Suppressor macrophage (primary cell): ENCODE measurements around the gene GRM8.
"Not testable (repeated sequence)": the region's sequence is repeated elsewhere in the genome, so short reads cannot be mapped to it uniquely, and the experiment has no call there.

Source experiments
- DNase-seq, 4 experiments: peaks; one replicate each; pipeline ENCODE4 v3.0.0-alpha.2; 2020 to 2022

GRM8 gene

DNA sequence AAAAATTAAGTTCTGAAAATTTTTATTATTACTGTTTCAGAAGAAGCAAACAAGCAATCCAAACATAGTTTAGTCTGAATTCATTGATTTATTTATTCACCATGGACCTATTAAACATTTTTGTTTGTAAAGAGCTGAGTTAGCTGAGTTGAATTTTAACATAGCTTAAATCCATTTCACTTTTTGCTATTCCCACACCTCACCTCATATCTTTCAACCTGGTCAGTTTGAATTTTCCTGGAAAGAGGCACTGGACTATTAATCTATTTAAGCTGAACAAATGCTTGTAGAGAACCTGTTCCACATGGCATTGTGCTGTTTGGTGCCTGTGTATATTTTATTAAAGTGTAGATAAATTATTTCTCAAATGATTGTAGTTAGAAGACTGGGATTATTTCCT is 344.2 kb downstream of the GRM8 start:
- DNase-seq: not testable (repeated sequence)

DNA sequence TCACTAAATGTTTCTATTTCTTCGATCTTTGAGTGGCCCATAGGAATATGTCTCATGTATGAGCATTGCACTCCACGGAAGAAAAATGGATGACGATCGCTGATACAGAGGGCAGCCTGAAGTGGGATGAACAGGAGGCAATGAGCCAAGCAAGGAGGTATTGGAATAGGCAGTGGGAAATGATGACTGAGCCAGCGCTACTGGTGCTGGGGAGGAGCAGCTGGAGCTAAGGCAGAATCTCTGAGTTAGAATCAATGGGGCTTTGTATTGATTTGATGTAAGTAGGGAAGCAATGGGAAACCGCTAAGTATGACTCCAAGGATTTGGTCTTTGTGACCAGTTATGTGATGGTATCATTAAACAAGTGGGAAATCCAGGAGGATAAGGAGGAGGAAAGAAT is 345.1 kb downstream of the GRM8 start:
- DNase-seq: not testable (repeated sequence)

DNA sequence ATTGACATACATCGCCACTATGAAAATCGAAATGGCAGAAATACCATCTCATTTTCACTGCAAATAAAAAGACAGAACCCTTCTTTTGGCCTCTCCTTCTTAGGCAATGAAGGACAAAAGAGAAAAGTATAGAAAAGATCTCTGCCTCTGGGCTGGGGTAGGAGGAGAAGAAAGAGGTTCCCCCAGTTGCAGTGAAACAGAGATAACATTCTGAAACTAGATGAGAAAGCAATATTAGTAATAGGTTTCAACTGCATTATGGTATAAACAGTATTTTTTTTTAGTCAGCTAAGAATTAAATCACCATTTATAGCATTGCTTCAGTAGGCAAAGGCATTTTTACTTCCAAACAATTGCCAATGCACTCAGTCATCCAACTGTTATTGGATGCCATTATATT is 347.5 kb downstream of the GRM8 start:
- not testable (repeated sequence) for DNase-seq

DNA sequence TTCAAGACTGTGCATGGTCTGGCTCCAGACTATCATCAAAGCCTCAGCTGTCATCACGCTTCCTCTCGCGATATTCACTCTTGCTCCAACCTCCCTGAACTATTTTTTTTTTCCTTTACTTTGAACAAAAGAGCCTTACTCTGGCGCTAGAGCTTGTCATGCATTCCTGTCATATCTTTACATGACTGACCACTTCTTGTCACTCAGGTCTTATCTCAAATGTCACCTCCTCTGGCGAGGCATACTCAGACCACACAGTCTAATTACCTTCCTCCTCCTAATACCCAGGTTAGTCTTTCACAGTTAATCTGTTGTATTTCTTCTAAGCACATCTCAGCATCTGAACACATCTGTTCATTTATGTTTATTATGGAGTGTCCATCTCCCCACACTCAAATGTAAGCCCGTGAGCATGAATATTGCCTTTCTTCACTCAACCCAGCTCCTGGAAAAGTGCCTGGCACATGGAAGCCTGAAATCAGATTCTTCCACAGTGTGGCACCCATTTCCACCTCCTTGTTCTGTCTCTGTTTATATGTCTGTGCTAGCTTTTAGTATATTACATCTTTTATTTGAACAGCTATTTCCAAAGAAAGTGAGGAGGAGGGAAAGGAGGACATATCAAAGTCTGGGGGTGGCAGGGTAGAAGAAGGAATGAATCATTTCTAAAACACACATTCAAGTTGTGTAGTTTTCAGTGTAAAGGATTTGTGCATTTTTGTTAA is 351.5 kb downstream of the GRM8 start:
- DNase-seq: not testable (repeated sequence)

DNA sequence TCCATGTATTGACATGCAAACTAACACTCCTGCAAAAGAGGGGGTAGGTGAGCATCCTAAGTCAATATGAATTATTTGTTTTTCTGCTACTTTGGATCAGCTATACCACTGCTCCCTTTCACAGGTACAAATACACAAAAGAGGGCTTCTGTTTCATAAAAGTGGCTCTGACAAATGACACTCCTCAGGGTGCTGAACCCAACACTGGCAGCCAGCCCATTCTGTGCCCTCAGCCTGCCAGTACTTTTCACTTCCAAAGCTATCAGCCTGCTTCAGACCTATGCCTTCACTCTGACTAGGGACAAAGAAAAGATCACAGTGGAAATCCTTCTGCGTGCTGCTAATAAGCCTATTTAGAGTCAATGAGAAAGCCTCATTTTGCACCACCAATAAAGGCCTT is 364.8 kb downstream of the GRM8 start:
- not testable (repeated sequence) for DNase-seq

DNA sequence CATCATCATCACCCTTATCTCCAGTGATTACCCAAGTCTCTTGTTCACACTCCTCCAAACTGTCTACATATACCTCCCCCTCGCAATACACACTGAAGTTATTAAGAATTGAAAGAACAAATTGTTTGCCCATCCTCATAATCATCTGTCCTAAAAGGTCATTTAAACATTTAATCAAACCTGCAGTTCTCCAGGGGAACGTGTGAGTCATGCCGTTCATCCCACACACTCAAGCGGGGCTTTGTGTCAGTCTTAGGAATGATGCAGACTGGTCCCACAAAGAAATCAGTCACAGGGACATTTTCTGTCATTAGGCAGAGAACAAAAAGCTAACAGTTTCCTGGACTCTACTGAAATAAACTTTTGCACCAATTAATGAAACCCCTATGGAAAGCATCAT is 365.2 kb downstream of the GRM8 start:
- not testable (repeated sequence) for DNase-seq

DNA sequence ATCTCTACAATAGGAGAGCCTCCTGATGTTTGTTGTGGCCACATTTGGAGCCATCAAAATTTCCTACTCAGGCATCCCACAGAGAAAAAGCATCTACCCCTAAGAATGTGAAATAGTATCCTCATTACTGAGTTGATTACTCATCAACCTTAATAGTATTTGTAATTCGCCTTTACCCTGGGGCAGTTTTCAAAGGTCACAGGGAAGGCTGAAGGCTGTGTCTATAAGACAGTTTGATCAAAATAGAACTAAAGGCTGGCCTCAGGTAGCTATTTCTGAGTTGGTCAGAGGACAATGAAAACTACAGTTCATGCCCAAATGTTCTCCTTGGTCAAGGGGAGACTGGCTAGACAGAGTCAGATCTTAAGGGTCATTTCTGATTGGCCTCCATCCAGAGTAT is 370.0 kb downstream of the GRM8 start:
- DNase-seq: not testable (repeated sequence)

DNA sequence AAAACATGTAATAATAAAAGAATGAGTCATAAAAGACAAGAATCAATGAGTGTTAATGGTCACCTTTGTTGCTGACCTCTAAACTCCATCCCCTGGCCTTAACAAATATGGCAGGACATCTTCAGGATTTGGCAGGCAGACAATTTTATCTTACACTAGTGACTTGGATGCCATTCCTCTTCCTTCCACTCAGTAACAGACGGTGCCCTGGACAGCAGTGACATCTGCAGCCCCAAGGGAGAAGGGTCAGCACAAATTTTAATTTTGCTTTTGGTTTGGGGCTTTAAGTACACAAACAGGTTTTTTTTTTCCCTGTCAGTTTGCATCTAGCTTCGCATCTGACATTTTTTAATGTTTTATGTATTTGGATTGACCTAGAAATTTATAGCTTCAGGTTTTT is 370.8 kb downstream of the GRM8 start:
- DNase-seq: peak in 1 of 4 experiments; percentile 1

DNA sequence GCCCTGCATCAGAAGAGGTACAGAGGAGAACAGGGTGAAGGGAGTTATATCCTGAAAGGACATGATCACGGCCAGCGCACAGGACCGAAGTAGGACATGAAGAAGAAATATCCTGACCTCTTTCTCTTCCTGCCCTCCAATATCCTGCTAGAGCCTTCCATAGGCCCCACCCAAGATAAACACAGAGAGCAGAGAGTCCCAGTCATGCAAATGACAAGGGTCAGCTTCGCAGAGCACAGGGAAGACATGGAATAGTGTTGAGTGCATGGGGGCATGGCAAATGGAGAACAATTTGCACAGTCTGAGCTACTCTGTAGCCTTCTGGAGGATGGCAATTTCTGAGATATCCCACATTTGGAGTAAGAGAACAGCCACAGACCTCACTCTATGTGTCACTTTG is 371.4 kb downstream of the GRM8 start:
- DNase-seq: no peak

DNA sequence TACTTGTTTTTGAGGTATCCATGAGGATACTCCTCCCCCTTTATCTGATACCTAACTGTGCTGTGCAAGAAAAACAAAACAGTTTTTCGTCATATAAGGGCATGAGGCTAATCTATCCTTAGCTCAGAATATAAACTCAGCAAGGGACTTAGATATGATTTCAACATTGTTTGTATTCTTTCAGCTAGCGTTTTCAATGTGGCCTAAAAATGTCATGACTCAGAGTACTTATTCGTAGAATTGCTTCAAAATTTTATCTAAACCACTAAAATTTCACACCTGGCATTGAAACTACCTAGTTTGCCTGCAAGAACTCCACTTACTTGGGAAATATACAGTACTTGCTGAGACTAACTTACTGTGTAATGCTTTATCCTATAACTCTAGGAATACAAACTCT is 376.2 kb downstream of the GRM8 start:
- DNase-seq: not testable (repeated sequence)

DNA sequence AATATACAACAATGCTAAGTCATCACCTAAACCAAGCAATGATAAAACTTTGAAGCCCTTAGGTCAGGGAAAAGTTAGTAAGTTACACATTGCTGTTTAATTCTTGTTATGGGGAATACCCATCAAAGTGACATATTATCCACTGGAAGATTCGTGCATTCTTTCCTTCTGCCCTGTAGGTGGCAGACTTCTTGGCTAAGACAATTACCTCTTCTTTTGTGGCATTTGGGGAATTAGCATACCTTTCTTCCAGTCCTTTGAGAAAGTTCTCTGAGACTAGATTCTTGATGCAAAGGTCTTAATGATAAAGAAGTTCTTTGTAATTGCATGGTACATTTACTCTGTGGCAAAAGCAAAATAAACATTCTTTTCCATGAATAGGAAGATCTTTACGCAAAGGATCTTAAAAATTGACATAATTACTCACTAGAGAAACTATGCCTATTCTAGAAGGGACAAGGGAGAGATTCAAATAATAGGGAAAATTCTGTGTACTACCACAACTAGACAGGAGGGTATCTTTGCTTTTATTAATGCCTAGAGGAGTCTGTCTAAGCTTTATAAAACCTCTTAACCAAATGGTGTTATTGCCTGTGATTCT is 395.9 kb downstream of the GRM8 start:
- peak in 3 of 4 experiments; percentile 5 to 37 (median 19) for DNase-seq

DNA sequence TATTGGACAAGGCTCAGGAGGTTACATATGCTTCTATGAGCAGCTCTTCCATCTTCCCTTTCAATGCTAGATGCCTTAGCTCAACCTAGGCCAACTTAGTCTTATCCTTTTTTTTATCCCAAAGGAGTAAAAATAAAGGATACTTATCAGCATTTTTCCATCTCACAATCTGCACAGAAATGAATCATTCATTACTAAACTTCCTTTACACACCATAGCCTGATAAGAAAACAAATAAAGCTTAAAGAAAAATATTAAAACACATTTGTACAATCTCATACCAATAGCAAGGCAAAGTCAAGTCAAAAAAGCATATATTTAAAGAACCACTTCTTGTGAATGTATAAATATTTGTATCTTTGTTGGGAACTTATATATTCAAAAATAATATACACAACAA is 407.4 kb downstream of the GRM8 start:
- DNase-seq: no peak

DNA sequence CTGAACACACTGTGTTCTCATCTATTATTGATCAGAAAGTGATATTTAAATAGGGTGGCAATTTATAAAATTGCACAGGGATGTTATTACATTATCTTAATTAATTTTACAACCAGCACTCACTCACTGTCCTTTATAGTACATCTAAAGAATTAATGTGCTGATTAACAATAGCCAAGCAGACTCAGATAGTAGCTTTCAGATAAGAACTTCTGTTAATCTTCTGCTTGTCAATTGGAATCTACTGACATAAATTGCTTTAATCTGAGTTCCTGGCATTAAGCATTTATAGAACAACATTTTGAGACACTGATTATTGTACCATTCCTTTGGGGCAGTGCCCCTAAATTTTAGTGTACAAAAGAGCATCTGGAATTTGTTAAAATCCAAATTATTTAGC is 408.9 kb downstream of the GRM8 start:
- no peak for DNase-seq

DNA sequence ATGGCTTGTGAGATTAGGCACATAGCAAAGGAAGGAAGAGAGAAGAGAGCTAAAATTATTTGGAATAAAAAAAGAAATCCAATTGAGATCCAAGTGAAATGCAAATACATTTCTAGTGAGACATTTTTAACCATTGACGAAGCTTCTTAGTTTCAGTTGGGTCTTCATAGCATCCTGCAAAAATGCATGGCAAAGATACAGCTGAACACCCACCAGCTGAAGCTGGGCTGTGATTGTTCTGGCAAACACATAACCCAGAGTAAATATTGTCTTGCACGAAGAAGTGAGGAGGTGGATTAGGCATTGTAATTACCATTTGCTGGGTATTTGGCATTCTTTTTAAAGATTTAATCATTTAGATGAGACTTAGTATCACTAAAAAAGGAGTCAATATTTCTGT is 409.4 kb downstream of the GRM8 start:
- no peak for DNase-seq

DNA sequence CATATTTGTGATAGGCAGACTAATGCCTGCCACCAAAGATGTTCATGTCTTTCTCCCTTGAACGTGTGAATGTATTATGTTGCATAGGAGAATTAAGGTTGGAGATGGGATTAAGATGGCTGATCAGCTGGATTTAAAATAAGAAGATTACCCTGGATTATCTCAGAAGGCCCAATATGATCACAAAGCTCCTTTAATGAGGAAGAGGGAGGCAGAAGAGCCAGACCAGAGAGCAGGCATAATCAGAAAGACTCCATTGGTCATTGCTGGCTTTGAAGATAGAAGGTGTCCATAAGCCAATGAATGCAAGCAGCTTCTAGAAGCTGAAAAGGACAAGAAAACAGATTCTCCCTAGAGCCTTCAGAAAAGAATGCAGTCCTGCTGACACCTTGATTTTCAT is 410.3 kb downstream of the GRM8 start:
- DNase-seq: no peak

DNA sequence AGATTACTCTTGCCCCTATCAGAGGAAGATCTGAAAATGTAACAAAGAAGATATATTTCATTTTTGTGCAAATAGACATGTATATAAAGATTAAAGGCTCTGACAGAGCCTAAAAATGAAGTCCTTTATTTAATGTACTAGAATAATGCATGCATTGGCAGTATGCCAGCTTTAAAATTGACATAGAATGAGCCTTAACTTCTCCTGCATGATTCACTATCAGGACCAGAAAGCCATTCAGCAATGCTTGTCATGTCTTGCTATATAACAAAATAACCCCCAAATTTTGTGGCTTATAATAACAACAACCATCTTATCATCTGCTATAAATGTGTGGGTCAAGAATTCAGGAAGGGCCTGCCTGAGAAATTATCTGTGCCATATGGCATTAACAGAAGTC is 411.9 kb downstream of the GRM8 start:
- DNase-seq: peak in 1 of 4 experiments; percentile 2

DNA sequence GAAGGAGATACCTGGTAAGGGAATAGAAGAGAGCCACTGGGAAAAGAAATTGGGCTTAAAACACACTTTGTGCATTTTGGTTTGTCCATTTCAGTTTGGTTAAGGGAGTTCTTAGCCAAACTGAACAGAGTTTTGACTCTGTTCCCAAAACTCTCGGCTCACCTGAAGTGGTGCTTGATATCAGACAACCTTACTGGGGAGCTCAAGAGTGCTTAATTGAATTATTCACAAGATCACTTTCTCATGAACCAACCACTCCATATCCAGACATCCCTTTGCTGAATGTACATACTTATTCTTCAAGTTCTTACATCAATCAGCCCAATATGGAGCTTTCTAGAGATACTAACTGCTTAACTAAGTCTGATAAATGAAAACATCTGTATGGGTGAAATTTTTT is 413.1 kb downstream of the GRM8 start:
- DNase-seq: no peak

DNA sequence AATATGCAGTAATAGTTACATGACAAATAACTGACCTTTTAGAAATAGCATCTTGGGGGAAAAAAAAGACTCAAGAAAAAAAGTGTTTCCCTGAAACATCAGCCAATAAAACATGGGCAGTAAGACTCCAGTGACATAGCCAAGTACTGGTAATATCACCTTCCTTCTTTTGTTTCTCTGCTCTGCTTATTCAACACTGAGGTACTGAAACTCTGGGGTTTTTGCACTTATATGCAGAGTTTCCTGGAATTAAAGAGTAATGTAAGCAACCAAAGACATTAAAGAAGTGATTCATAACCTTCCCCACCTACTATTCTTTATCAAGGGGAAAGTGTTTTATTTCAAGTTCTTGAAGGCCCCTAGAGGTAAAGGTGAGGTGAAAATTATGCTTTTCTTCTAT is 414.5 kb downstream of the GRM8 start:
- DNase-seq: no peak

DNA sequence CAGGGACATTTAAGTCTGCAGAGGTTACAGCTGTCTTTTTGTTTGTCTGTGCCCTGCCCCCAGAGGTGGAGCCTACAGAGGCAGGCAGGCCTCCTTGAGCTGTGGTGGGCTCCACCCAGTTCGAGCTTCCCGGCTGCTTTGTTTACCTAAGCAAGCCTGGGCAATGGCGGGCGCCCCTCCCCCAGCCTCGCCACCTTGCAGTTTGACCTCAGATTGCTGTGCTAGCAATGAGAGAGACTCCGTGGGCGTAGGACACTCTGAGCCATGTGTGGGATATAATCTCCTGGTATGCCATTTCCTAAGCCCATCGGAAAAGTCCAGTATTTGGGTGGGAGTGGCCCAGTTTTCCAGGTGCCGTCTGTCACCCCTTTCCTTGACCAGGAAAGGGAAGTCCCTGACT is 421.5 kb downstream of the GRM8 start:
- not testable (repeated sequence) for DNase-seq

DNA sequence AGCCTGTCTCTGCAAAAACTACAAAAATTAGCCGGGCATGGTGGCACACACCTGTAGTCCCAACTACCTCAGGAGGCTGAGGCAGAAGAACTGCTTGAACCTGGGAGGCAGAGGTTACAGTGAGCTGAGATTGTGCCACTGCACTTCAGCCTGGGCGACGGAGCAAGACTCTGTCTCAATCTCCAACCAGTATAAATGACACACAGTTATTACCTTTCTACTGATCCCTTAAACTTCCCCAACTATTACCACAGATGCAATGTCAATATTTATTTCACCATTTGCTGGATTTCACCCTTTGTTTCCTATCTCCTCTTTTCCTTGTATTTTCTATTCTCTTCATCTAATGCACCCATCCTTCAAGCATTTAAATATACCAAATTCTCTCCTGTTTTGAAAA is 431.8 kb downstream of the GRM8 start:
- DNase-seq: no peak

DNA sequence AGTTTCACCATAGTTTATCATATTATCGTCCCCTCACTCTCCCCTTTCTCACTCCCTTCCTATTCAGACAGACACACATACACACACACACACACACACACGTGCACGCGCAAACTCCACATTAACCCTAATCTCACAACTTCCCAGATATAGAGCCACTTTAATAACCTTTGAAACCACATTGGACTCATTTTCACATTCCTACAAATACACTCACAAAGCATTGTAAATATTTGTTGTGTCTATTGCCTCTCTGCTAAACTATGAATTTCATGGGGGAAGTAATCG is 433.6 kb downstream of the GRM8 start:
- no peak for DNase-seq

DNA sequence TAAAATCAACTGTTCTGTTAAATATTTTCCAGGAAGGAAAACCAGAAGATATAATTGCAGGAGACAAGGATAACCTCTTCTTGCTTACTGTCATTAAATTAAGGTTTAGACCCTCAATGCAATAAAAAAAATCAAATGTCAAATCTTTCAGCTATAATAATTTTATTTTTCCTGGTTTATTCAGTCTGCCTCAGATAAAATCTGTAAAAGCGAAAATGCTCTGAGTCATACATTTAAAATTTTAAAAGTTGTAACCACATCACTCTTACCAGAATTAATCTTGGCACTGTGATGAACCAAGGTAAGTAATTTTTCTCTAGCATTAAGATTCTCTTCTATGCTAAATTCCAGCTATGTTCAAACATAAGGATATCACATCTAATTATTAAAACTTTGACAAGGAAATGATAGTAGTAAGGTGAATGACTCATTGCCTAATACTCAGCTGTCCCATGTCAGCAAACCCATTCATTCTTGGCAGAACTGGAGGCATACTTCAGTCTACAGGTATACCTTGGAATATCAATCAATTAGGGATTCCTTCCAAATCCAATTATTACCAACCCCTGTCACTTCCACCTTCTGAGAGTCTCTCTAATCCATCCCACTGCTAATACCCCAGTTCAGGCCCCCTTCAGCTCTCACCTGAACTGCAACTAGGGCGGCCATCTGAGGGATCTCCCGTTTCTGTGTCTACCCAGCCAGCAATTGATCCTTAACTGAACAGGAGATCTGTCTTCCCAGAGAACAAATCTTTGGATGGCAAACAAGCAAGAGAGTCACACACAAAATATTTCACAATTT is 434.1 kb downstream of the GRM8 start:
- no peak for DNase-seq

DNA sequence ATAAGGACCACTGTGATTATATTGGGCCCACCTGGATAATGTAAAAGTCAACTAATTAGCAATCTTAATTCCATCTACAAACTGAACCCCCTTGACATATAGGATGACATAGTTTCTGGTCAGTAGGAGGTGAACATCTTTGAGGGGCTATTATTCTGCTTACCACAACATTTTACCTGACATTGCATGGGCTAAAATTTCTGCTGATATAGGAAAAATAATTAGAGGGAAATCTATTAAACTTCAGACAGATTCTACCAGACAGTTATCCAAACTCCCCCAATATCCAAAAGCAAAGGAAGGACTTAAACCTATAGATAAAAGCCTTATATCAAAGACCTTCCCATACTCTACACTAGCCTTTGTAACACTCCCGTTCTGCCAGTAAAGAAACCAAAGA is 443.6 kb downstream of the GRM8 start:
- DNase-seq: no peak

DNA sequence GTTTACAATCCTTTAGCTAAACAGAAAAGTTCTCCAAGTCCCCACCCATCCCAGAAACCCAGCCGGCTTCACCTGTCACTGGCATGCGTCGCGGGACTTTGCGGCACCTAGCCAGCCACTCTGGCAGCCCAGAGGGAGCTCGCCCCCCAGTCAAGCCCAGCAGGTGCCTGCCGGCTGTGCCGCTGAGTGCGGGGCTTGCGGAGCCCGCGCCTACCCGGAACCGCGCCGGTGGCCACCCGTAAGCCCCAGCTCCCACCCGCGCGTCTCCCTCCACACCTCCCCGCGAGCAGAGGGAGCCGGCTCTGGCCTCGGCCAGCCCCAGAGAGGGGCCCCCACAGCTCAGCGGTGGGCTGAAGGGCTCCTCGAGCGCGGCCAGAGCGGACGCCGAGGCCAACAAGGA is 446.1 kb downstream of the GRM8 start:
- DNase-seq: no peak
